CD4-positive, alpha-beta T cell (primary cell): ENCODE data around the gene BAIAP2L2. TPM values are rescaled to one million over a fixed set of nuclear protein-coding genes. Genes with fewer than 3 reads are reported as not detected.

Experiments
- ATAC-seq: fragments of 200-7000 bp; cut with Tn5 transposase; one replicate; pipeline ENCODE4 v1.10.0; 2022; ENCODE audit warnings: mild to moderate bottlenecking; ENCODE audit not compliant: poor library complexity
- CTCF ChIA-PET: fragments of 350-600 bp; sonication (Branson Sonifier 250); formaldehyde crosslinking; loops from one replicate; lab custom pipeline; 2021; ENCODE audit warnings: antibody characterized with exemption, inconsistent platforms; lab: Charles Lee
- POLR2A ChIA-PET: fragments of 350-600 bp; sonication (Branson Sonifier 250); formaldehyde crosslinking; loops from one replicate; lab custom pipeline; 2021; ENCODE audit warnings: antibody characterized with exemption, inconsistent platforms; lab: Charles Lee
- DNase-seq, 14 experiments: peaks; one replicate each; pipeline ENCODE4 v3.0.0-alpha.2; 2013 to 2020; ENCODE audit warnings: mixed read lengths in 2 of 14
- H3K27ac ChIP-seq, 2 donors: one replicate each; pipeline versions ENCODE4 v1.5.1 to v1.7.0; 2013; ENCODE audit warnings: low read length in 2 of 2, low read depth in 1 of 2, mild to moderate bottlenecking in 1 of 2
- H3K27me3 ChIP-seq, 2 experiments: 1 replicate in 1 of 2; 2 replicates in 1 of 2; pipeline versions ENCODE4 v1.6.1 to v1.7.0; 2013; ENCODE audit warnings: low read length in 2 of 2, control low read depth in 1 of 2, mild to moderate bottlenecking in 1 of 2, moderate library complexity in 1 of 2; ENCODE audit not compliant: insufficient read depth in 2 of 2, control insufficient read depth in 1 of 2
- H3K36me3 ChIP-seq: one replicate; pipeline ENCODE4 v1.6.1; 2013; ENCODE audit warnings: low read length, control low read depth; ENCODE audit not compliant: insufficient read depth
- H3K4me1 ChIP-seq: one replicate; pipeline ENCODE4 v1.6.1; 2013; ENCODE audit warnings: low read length, control low read depth; ENCODE audit not compliant: insufficient read depth
- H3K4me3 ChIP-seq: one replicate; pipeline ENCODE4 v1.5.1; 2013; ENCODE audit warnings: mild to moderate bottlenecking, low read length, moderate library complexity
- H3K9me3 ChIP-seq, 2 experiments: 1 replicate in 1 of 2; 2 replicates in 1 of 2; pipeline versions ENCODE4 v1.6.1 to v1.7.0; 2013; ENCODE audit warnings: low read length in 2 of 2, mild to moderate bottlenecking in 2 of 2, control low read depth in 1 of 2, moderate library complexity in 1 of 2; ENCODE audit not compliant: control insufficient read depth in 1 of 2, insufficient read depth in 1 of 2
- H3K27ac Mint-ChIP-seq: one replicate; pipeline ENCODE4 v1.8.0; 2020; ENCODE audit warnings: mixed read lengths
- H3K27me3 Mint-ChIP-seq: one replicate; pipeline ENCODE4 v1.8.0; 2021; ENCODE audit warnings: mixed read lengths
- H3K36me3 Mint-ChIP-seq: one replicate; pipeline ENCODE4 v1.8.0; 2021; ENCODE audit warnings: low read depth, mixed read lengths
- H3K4me1 Mint-ChIP-seq: one replicate; pipeline ENCODE4 v1.8.0; 2021; ENCODE audit warnings: low read depth, mixed read lengths
- H3K4me3 Mint-ChIP-seq: one replicate; pipeline ENCODE4 v1.8.0; 2020; ENCODE audit warnings: mild to moderate bottlenecking, mixed read lengths
- H3K9me3 Mint-ChIP-seq: one replicate; pipeline ENCODE4 v1.8.0; 2020; ENCODE audit warnings: mixed read lengths
- intact Hi-C, 2 experiments: fragments of 100-400 bp; cut with DNase I in 1 of 2; cut with micrococcal nuclease in 1 of 2; formaldehyde crosslinking; loops; one replicate each; pipeline versions ENCODE4 v1.15.1 to v1.9.0; 2023 to 2025; cut with DNase I, micrococcal nuclease
- total RNA-seq, 174 experiments: library from RNA in 2 of 174; stranded (reverse) in 2 of 174; gene quantifications; one replicate each; pipeline ENCODE4 v1.2.3 and lab custom pipeline; 2021 to 2026
- TF ChIP-seq, protein P1 (sequence below): fragments of 200-600 bp; IDR thresholded peaks from one replicate; pipeline ENCODE4 v1.8.0; 2022; ENCODE audit warnings: antibody characterized with exemption, mild to moderate bottlenecking

Gene BAIAP2L2
- total RNA-seq, 2 experiments from 2014 or later, result 0.45 to 1.0 TPM

DNA sequence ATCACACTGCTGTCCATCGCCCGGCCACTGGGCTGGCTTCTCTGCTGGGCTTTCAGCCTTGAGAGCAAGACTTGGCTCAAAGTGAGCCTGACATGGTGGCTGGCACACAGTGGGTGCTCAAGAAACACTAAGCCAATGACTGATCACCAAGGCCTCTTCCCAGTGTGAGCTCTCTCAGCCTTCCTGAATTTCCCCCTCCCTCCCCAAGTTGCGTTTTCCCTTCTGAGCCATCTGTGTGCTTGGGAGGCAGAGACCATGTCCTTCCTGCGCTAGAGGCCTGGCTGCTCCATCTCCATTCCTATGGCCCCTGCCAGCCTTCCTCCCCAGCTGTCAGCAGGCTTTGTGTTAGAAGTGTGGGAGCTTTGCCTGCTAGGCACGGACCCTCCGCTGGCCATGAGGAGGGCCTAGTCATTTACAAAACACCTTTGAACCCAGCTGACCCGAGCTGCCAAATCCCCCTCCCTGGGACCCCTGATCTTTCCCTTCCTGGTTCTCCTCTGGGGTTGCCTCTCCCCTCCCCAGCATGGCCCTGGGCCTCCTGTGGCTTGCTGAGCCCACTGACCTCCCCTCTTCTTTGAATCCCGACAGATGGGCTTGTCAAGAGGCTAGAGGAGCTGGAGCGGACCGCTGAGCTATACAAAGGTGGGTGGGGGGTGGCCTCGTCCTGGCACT, 40.1 kb downstream of the BAIAP2L2 start:
- ChIA-PET POLR2A (no interaction called here), CTCF (interaction anchor here (1.4 kb wide), 1 partner anchor 18 kb away, joined by 3 read pairs; no protein-coding TSS in a partner anchor)
- Histone ChIP-seq H3K36me3 (peaks cover 77% of the 10 kb centered on the region), H3K27me3 (no peaks in the 10 kb centered on the region), H3K4me1 (no peaks in the 10 kb centered on the region), H3K9me3 (no peaks in the 10 kb centered on the region), H3K4me3 (no peak overlapping the region), H3K27ac (no peak overlapping the region)
- intact Hi-C loops, result no loop called here
- ATAC-seq, result no peak
- TF ChIP-seq, protein P1, sequence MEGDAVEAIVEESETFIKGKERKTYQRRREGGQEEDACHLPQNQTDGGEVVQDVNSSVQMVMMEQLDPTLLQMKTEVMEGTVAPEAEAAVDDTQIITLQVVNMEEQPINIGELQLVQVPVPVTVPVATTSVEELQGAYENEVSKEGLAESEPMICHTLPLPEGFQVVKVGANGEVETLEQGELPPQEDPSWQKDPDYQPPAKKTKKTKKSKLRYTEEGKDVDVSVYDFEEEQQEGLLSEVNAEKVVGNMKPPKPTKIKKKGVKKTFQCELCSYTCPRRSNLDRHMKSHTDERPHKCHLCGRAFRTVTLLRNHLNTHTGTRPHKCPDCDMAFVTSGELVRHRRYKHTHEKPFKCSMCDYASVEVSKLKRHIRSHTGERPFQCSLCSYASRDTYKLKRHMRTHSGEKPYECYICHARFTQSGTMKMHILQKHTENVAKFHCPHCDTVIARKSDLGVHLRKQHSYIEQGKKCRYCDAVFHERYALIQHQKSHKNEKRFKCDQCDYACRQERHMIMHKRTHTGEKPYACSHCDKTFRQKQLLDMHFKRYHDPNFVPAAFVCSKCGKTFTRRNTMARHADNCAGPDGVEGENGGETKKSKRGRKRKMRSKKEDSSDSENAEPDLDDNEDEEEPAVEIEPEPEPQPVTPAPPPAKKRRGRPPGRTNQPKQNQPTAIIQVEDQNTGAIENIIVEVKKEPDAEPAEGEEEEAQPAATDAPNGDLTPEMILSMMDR, result no peak
- no peaks in the 10 kb centered on the region for H3K9me3 Mint-ChIP-seq
- no peaks in the 10 kb centered on the region for H3K4me1 Mint-ChIP-seq
- H3K36me3 Mint-ChIP-seq, result peaks cover 66% of the 10 kb centered on the region
- DNase-seq, result no peak
- no peak overlapping the region for H3K27ac Mint-ChIP-seq
- H3K4me3 Mint-ChIP-seq, result no peak overlapping the region
- H3K27me3 Mint-ChIP-seq, result no peaks in the 10 kb centered on the region

DNA sequence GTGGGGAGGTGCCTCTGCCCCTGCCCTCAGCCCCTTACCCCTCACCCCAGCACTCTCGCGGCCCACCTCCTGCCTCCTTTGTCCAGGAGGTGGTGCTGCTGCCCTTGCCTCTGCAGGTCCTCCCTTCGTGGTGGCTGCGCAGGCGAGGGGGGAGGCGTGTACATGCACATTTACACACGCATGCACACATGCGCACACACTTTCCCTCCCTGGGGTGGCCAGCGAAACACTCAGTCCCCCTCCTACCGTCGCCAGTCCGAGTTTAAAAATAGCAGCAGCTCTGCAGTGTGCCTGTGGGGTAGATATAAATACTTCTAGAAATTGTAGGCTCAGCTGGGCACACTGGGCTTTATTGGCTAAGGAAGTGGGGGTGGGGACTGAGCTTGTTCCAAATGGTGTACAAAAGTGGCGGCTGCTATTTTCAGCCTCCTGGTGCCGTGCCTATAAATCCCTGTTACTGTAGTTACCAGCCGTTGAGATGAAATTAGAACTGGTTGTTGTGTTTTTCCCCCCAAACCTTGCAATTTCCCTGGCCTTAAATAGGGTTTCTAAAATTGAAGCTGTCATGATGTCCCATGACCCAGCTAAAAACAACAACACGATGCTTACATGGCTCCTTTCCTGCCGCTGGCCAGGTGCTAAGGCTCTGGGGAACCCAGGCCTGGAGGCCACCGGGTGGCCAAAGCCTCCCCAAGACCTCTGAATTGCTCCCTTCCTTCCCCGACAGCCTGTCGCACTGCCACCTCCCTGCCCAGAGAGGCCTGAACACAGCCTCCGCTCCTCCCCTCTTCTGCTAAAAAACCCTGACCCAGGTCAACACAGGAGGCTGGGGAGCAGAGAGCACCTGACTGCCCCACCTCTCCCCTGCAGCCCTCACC, 40.9 kb downstream of the BAIAP2L2 start:
- ChIA-PET POLR2A (no interaction called here), CTCF (interaction anchor here (1.4 kb wide), 1 partner anchor 17 kb away, joined by 3 read pairs; no protein-coding TSS in a partner anchor)
- H3K36me3 ChIP-seq, result peaks cover 76% of the 10 kb centered on the region
- Mint-ChIP-seq H3K27ac (no peak overlapping the region), H3K36me3 (peaks cover 74% of the 10 kb centered on the region), H3K9me3 (no peaks in the 10 kb centered on the region), H3K4me1 (no peaks in the 10 kb centered on the region), H3K27me3 (no peaks in the 10 kb centered on the region), H3K4me3 (no peak overlapping the region)
- no peak for DNase-seq
- H3K4me1 ChIP-seq, result no peaks in the 10 kb centered on the region
- no peaks in the 10 kb centered on the region for H3K9me3 ChIP-seq
- TF ChIP-seq, protein P1, result no peak
- H3K27ac ChIP-seq, result no peak overlapping the region
- no peak overlapping the region for H3K4me3 ChIP-seq
- ATAC-seq, result no peak
- H3K27me3 ChIP-seq, result no peaks in the 10 kb centered on the region
- intact Hi-C loops, result no loop called here

DNA sequence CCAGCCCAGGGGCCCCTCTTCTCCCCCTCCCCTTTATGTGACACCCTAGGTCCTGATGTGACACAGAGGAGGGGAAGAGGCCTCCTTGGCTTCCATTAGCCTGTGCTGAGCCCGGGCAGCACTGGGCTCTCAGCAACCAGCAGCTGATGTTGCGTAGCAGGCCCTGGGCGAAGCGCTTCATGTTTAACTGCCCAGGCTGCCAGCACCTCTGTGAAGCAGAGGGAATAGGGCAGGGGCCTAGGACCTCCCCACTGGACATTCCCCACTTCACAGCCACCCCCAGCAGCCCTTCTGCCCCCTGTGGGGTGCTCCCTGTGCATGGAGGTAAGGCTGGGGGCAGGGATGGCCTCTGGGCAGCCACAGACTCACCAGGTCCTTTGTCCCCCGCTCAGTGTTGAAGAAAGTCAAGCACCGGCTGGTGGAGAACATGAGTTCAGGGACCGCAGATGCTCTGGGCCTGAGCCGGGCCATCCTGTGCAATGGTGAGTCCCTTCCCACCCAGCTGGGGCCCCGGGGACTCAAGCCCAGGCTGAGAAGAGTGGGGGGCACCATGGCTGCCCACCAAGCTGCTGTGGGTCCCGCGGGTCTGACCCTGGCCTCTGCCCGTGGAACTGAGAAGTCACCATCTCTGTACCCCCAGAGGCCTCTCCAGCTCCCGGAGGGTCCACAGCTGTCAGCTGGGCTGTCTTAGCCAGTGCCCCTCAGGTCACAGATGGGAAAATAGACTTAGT, 41.7 kb downstream of the BAIAP2L2 start:
- H3K27me3 Mint-ChIP-seq, result no peaks in the 10 kb centered on the region
- H3K27ac ChIP-seq, result no peak overlapping the region
- ATAC-seq (no peak), DNase-seq (no peak)
- no peaks in the 10 kb centered on the region for H3K27me3 ChIP-seq
- H3K4me1 ChIP-seq, result no peaks in the 10 kb centered on the region
- no peaks in the 10 kb centered on the region for H3K9me3 ChIP-seq
- CTCF ChIA-PET, result no interaction called here
- H3K36me3 ChIP-seq, result peaks cover 70% of the 10 kb centered on the region
- no peaks in the 10 kb centered on the region for H3K9me3 Mint-ChIP-seq
- TF ChIP-seq, protein P1, result no peak
- H3K4me1 Mint-ChIP-seq, result no peaks in the 10 kb centered on the region
- POLR2A ChIA-PET, result no interaction called here
- H3K36me3 Mint-ChIP-seq, result peaks cover 75% of the 10 kb centered on the region
- no peak overlapping the region for H3K4me3 Mint-ChIP-seq
- intact Hi-C loops, result no loop called here
- H3K4me3 ChIP-seq, result no peak overlapping the region
- H3K27ac Mint-ChIP-seq, result no peak overlapping the region
